Midbrain (tissue), 1 donor: ENCODE measurements around the gene COMMD7.
"Not testable (repeated sequence)": the region's sequence is repeated elsewhere in the genome, so short reads cannot be mapped to it uniquely, and the experiment has no call there.

Source experiments
- DNase-seq: peaks from one replicate; lab custom pipeline; 2025; lab: John Stamatoyannopoulos, UW

Gene COMMD7

GRCh38 chr20:32765230-32765875, 22.1 kb upstream of the COMMD7 start:
- not testable (repeated sequence) for DNase-seq

- no peak for DNase-seq
These were observed 21.0 kb upstream of the COMMD7 start for GRCh38 chr20:32764005-32764960.

- DNase-seq = no peak
These were observed 20.1 kb upstream of the COMMD7 start for GRCh38 chr20:32763202-32764004.

GRCh38 chr20:32762754-32763201, 19.5 kb upstream of the COMMD7 start:
- no peak for DNase-seq

GRCh38 chr20:32761831-32762753, 18.8 kb upstream of the COMMD7 start, which contains the start of gene DNMT3B:
Gene DNMT3B, plus strand, starts transcription at chr20:32762385. Its CDS starts 17,939 bp downstream, at chr20:32780324.
- DNase-seq = peak; percentile 86

- no peak for DNase-seq
These were observed 18.2 kb upstream of the COMMD7 start for GRCh38 chr20:32761417-32761830.

- no peak for DNase-seq
These were observed 12.9 kb upstream of the COMMD7 start for GRCh38 chr20:32756156-32756555.

GRCh38 chr20:32753731-32754130, 10.5 kb upstream of the COMMD7 start:
- no peak for DNase-seq

- DNase-seq = no peak
These were observed 9.4 kb upstream of the COMMD7 start for GRCh38 chr20:32752458-32753250.

GRCh38 chr20:32751702-32752457, 8.6 kb upstream of the COMMD7 start:
- no peak for DNase-seq

- DNase-seq = no peak
These were observed 8.0 kb upstream of the COMMD7 start for GRCh38 chr20:32751293-32751692.

GRCh38 chr20:32749914-32750637, 6.8 kb upstream of the COMMD7 start:
- no peak for DNase-seq

GRCh38 chr20:32742322-32743236, 688 bp downstream of the COMMD7 start:
- DNase-seq = no peak

- no peak for DNase-seq
These were observed 2.1 kb downstream of the COMMD7 start for GRCh38 chr20:32741151-32741550.

GRCh38 chr20:32737371-32738223, 5.7 kb downstream of the COMMD7 start:
- no peak for DNase-seq

GRCh38 chr20:32731882-32732266, 11.4 kb downstream of the COMMD7 start:
- DNase-seq = no peak

- not testable (repeated sequence) for DNase-seq
These were observed 13.9 kb downstream of the COMMD7 start for GRCh38 chr20:32729334-32729733.
